ENCODE measurements around the gene PLEKHA8.
A peak's percentile ranks its signal among the peaks of the same experiment; 100 is the strongest.

The PLEKHA8 gene

GRCh38 chr7:30146127-30146612 is 118.0 kb downstream of the PLEKHA8 start:
- TF ChIP-seq, protein P1, sequence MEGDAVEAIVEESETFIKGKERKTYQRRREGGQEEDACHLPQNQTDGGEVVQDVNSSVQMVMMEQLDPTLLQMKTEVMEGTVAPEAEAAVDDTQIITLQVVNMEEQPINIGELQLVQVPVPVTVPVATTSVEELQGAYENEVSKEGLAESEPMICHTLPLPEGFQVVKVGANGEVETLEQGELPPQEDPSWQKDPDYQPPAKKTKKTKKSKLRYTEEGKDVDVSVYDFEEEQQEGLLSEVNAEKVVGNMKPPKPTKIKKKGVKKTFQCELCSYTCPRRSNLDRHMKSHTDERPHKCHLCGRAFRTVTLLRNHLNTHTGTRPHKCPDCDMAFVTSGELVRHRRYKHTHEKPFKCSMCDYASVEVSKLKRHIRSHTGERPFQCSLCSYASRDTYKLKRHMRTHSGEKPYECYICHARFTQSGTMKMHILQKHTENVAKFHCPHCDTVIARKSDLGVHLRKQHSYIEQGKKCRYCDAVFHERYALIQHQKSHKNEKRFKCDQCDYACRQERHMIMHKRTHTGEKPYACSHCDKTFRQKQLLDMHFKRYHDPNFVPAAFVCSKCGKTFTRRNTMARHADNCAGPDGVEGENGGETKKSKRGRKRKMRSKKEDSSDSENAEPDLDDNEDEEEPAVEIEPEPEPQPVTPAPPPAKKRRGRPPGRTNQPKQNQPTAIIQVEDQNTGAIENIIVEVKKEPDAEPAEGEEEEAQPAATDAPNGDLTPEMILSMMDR (conservative IDR thresholded peaks at IDR 0.05; ENCODE audit: low read depth), result no peak
- DNase-seq (ENCODE audit: low spot score), result no peak
- ChIA-PET POLR2A (ENCODE audit: low non-redundant PET) (no interaction called here), CTCF (interaction anchor here (0.6 kb wide), 1 partner anchor 17 kb away, joined by 4 read pairs; no protein-coding TSS in a partner anchor)
- no peak overlapping the region for H3K27ac ChIP-seq

GRCh38 chr7:30147223-30147622 is 119.0 kb downstream of the PLEKHA8 start:
- ChIA-PET CTCF (interaction anchor here (0.6 kb wide), 1 partner anchor 18 kb away, joined by 3 read pairs; no protein-coding TSS in a partner anchor), POLR2A (ENCODE audit: low non-redundant PET) (no interaction called here)
- TF ChIP-seq, protein P1 (conservative IDR thresholded peaks at IDR 0.05; ENCODE audit: low read depth), result no peak
- no peak for DNase-seq (ENCODE audit: low spot score)
- H3K27ac ChIP-seq, result no peak overlapping the region

GRCh38 chr7:30147785-30148184 is 119.6 kb downstream of the PLEKHA8 start:
- DNase-seq (ENCODE audit: low spot score), result no peak
- TF ChIP-seq, protein P1 (conservative IDR thresholded peaks at IDR 0.05; ENCODE audit: low read depth), result no peak
- POLR2A ChIA-PET (ENCODE audit: low non-redundant PET), result no interaction called here
- no peak overlapping the region for H3K27ac ChIP-seq
- CTCF ChIA-PET, result interaction anchor here (0.6 kb wide), 1 partner anchor 25 kb away, joined by 3 read pairs; no protein-coding TSS in a partner anchor

GRCh38 chr7:30148426-30148825 is 120.2 kb downstream of the PLEKHA8 start:
- DNase-seq (ENCODE audit: low spot score), result no peak
- POLR2A ChIA-PET (ENCODE audit: low non-redundant PET), result no interaction called here
- TF ChIP-seq, protein P1 (conservative IDR thresholded peaks at IDR 0.05; ENCODE audit: low read depth), result no peak
- peak overlapping the region; percentile 43 for H3K27ac ChIP-seq
- CTCF ChIA-PET, result interaction anchor here (0.6 kb wide), 1 partner anchor 25 kb away, joined by 3 read pairs; no protein-coding TSS in a partner anchor

- ChIA-PET POLR2A (ENCODE audit: low non-redundant PET) (no interaction called here), CTCF (no interaction called here)
- TF ChIP-seq, protein P1 (conservative IDR thresholded peaks at IDR 0.05; ENCODE audit: low read depth), result no peak
- peak overlapping the region; percentile 43 for H3K27ac ChIP-seq
- DNase-seq (ENCODE audit: low spot score), result peak; percentile 48
Measured at GRCh38 chr7:30148951-30149459, 120.8 kb downstream of the PLEKHA8 start.

- TF ChIP-seq, protein P1 (conservative IDR thresholded peaks at IDR 0.05; ENCODE audit: low read depth), result no peak
- no peak overlapping the region; the same call in 1 of the 2 replicates for H3K27ac ChIP-seq
- POLR2A ChIA-PET (ENCODE audit: low non-redundant PET), result no interaction called here
- no peak for DNase-seq (ENCODE audit: low spot score)
- CTCF ChIA-PET, result no interaction called here
Measured at GRCh38 chr7:30149640-30150272, 121.5 kb downstream of the PLEKHA8 start.
